ENCODE measurements around the gene LENG1. TPM values are rescaled to one million over a fixed set of nuclear protein-coding genes. Genes with fewer than 3 reads are reported as not detected.

LENG1 gene
- total RNA-seq, 6 experiments from 2014 or later = 1.2 to 3.5 (median 3.2) TPM

- WGBS (ENCODE audit: insufficient coverage, low coverage, low lambda C conversion rate, missing lambda C conversion rate) = 83% methylated on average over 12 of the region's 20 CpGs
- H3K27ac ChIP-seq = no peak overlapping the region
- no peak for TF ChIP-seq POLR2A (IDR thresholded peaks at IDR 0.05)
- no peak for TF ChIP-seq CTCF (IDR thresholded peaks at IDR 0.05)
- no peaks in the 10 kb centered on the region for H3K27me3 ChIP-seq
- H3K4me3 ChIP-seq = no peak overlapping the region
- H3K9me3 ChIP-seq = no peaks in the 10 kb centered on the region
- no peaks in the 10 kb centered on the region for H3K4me1 ChIP-seq
- no peak for DNase-seq
- H3K36me3 ChIP-seq = peaks cover 0 to 70% (median 26%) of the 10 kb centered on the region in 4 donors
- intact Hi-C loops (cut with DNase I) = no loop called here
- ATAC-seq = no peak
Observed at GRCh38 chr19:54128441-54128725, 31.1 kb downstream of the LENG1 start.

- no peak for DNase-seq
- Histone ChIP-seq H3K27ac (no peak overlapping the region), H3K4me1 (no peaks in the 10 kb centered on the region), H3K9me3 (no peaks in the 10 kb centered on the region), H3K36me3 (peaks cover 0 to 72% (median 27%) of the 10 kb centered on the region in 4 donors), H3K4me3 (no peak overlapping the region), H3K27me3 (no peaks in the 10 kb centered on the region)
- no peak for ATAC-seq
- WGBS (ENCODE audit: insufficient coverage, low coverage, low lambda C conversion rate, missing lambda C conversion rate) = 87% methylated on average over 10 of the region's 44 CpGs
- TF ChIP-seq POLR2A (IDR thresholded peaks at IDR 0.05) (no peak), CTCF (IDR thresholded peaks at IDR 0.05) (no peak)
- intact Hi-C loops (cut with DNase I) = no loop called here
Observed at GRCh38 chr19:54127688-54128440, 31.7 kb downstream of the LENG1 start.

- no peak overlapping the region for H3K27ac ChIP-seq
- ATAC-seq (no peak), DNase-seq (no peak)
- intact Hi-C loops (cut with DNase I) = no loop called here
- H3K4me3 ChIP-seq = no peak overlapping the region
- no CpG with 5 or more reads among the region's 9 CpGs for WGBS (ENCODE audit: insufficient coverage, low coverage, low lambda C conversion rate, missing lambda C conversion rate)
- H3K9me3 ChIP-seq = no peaks in the 10 kb centered on the region
- TF ChIP-seq POLR2A (IDR thresholded peaks at IDR 0.05) (no peak), CTCF (IDR thresholded peaks at IDR 0.05) (no peak)
- H3K27me3 ChIP-seq = no peaks in the 10 kb centered on the region
- H3K4me1 ChIP-seq = no peaks in the 10 kb centered on the region
- H3K36me3 ChIP-seq = peaks cover 0 to 74% (median 27%) of the 10 kb centered on the region in 4 donors
Observed at GRCh38 chr19:54125713-54126112, 33.8 kb downstream of the LENG1 start.

GRCh38 chr19:54124393-54124792, 35.1 kb downstream of the LENG1 start:
- WGBS (ENCODE audit: insufficient coverage, low coverage, low lambda C conversion rate, missing lambda C conversion rate) = 100% methylated on average over 1 of the region's 19 CpGs
- Histone ChIP-seq H3K36me3 (peaks cover 0 to 81% (median 30%) of the 10 kb centered on the region in 4 donors), H3K27me3 (no peaks in the 10 kb centered on the region), H3K4me3 (no peak overlapping the region), H3K4me1 (no peaks in the 10 kb centered on the region), H3K9me3 (no peaks in the 10 kb centered on the region), H3K27ac (no peak overlapping the region)
- ATAC-seq = no peak
- no peak for TF ChIP-seq CTCF (IDR thresholded peaks at IDR 0.05)
- TF ChIP-seq POLR2A (IDR thresholded peaks at IDR 0.05) = no peak
- DNase-seq = no peak
- intact Hi-C loops (cut with DNase I) = no loop called here
